ENCODE data around the gene PCGF1. TPM values are rescaled to one million over a fixed set of nuclear protein-coding genes. Genes with fewer than 3 reads are reported as not detected.
A peak's percentile ranks its signal among the peaks of the same experiment; 100 is the strongest.

PCGF1 gene
- total RNA-seq, 3 donors from 2014 or later (not counting 1 experiment from before 2014, with no cell fraction given): 22.9 to 35.9 (median 33.2) TPM

DNA sequence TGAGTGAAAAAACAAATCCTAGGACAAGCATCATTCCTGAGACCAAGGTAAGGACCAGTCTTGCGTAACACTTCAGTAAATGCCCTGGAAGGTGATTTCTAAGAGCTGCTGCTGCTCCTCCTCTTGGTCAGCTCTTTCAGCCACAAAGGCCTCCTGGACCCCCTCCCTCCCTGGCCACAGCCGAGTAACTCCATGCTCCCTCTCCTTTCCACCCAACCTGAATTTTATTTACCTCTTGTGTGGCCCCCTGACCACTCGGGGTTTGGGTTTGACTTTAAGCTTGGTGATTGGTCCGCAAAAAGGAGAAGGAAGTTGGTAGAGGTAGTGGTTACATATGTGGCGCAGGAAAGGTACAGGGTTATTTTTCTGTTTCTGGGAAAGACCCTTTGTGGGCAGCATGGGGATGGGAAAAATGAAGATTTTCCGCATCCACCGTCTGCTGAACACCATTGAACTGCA is 31.4 kb upstream of the PCGF1 start:
- ATAC-seq: no peak
- Mint-ChIP-seq H3K4me3 (no peak overlapping the region), H3K27me3 (ENCODE audit: low read depth in 2 of 2) (peaks cover 26 to 40% of the 10 kb centered on the region in 2 donors), H3K4me1 (no peaks in the 10 kb centered on the region), H3K36me3 (no peaks in the 10 kb centered on the region), H3K9me3 (no peaks in the 10 kb centered on the region), H3K27ac (no peak overlapping the region)
- Histone ChIP-seq H3K4me1 (ENCODE audit: control insufficient read depth, insufficient read depth, low read length) (peaks cover 8% of the 10 kb centered on the region), H3K36me3 (ENCODE audit: control insufficient read depth, insufficient read depth, low read length) (no peaks in the 10 kb centered on the region), H3K4me3 (ENCODE audit: low read length) (no peak overlapping the region), H3K27me3 (ENCODE audit: control insufficient read depth, insufficient read depth, low read length) (no peaks in the 10 kb centered on the region), H3K9me3 (ENCODE audit: control insufficient read depth, insufficient read depth, low read length) (no peaks in the 10 kb centered on the region), H3K27ac (ENCODE audit: low read length) (no peak overlapping the region)
- intact Hi-C loops (cut with micrococcal nuclease): no loop called here
- 10% methylated on average over 7 of the region's 7 CpGs for WGBS (ENCODE audit: insufficient coverage)
- TF ChIP-seq, protein P1, sequence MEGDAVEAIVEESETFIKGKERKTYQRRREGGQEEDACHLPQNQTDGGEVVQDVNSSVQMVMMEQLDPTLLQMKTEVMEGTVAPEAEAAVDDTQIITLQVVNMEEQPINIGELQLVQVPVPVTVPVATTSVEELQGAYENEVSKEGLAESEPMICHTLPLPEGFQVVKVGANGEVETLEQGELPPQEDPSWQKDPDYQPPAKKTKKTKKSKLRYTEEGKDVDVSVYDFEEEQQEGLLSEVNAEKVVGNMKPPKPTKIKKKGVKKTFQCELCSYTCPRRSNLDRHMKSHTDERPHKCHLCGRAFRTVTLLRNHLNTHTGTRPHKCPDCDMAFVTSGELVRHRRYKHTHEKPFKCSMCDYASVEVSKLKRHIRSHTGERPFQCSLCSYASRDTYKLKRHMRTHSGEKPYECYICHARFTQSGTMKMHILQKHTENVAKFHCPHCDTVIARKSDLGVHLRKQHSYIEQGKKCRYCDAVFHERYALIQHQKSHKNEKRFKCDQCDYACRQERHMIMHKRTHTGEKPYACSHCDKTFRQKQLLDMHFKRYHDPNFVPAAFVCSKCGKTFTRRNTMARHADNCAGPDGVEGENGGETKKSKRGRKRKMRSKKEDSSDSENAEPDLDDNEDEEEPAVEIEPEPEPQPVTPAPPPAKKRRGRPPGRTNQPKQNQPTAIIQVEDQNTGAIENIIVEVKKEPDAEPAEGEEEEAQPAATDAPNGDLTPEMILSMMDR (IDR thresholded peaks at IDR 0.05): no peak
- DNase-seq: no peak

DNA sequence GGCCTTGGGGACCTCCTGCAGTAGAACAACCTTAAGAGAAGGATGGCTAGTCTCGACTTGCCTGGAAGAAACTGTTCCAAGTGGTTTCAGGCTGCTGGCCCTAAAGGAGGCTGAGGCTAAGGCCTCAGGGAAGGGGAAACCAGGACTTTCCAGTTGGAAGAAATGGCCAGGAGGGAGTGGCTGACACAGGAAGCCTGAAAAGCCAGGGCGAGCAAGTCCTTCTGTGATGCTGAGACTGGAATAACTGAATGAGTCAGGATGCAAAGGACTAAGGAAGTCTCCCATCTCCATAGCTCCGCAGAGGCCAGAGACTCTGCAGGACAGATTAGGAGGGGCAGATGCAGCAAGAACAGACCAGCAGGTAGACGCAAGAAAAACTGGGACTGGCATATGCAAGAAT is 29.6 kb upstream of the PCGF1 start:
- Mint-ChIP-seq H3K36me3 (no peaks in the 10 kb centered on the region), H3K4me1 (peaks cover 3 to 4% of the 10 kb centered on the region in 2 donors), H3K9me3 (no peaks in the 10 kb centered on the region), H3K27me3 (ENCODE audit: low read depth in 2 of 2) (peaks cover 21 to 28% of the 10 kb centered on the region in 2 donors), H3K27ac (no peak overlapping the region), H3K4me3 (no peak overlapping the region)
- H3K4me1 ChIP-seq (ENCODE audit: control insufficient read depth, insufficient read depth, low read length): peaks cover 8% of the 10 kb centered on the region
- no peaks in the 10 kb centered on the region for H3K9me3 ChIP-seq (ENCODE audit: control insufficient read depth, insufficient read depth, low read length)
- no peaks in the 10 kb centered on the region for H3K27me3 ChIP-seq (ENCODE audit: control insufficient read depth, insufficient read depth, low read length)
- 89% methylated on average over 4 of the region's 4 CpGs for WGBS (ENCODE audit: insufficient coverage)
- TF ChIP-seq, protein P1 (IDR thresholded peaks at IDR 0.05): no peak
- no peak overlapping the region for H3K4me3 ChIP-seq (ENCODE audit: low read length)
- peaks cover 13% of the 10 kb centered on the region for H3K36me3 ChIP-seq (ENCODE audit: control insufficient read depth, insufficient read depth, low read length)
- no peak for ATAC-seq
- no peak overlapping the region for H3K27ac ChIP-seq (ENCODE audit: low read length)
- intact Hi-C loops (cut with micrococcal nuclease): no loop called here
- no peak for DNase-seq

DNA sequence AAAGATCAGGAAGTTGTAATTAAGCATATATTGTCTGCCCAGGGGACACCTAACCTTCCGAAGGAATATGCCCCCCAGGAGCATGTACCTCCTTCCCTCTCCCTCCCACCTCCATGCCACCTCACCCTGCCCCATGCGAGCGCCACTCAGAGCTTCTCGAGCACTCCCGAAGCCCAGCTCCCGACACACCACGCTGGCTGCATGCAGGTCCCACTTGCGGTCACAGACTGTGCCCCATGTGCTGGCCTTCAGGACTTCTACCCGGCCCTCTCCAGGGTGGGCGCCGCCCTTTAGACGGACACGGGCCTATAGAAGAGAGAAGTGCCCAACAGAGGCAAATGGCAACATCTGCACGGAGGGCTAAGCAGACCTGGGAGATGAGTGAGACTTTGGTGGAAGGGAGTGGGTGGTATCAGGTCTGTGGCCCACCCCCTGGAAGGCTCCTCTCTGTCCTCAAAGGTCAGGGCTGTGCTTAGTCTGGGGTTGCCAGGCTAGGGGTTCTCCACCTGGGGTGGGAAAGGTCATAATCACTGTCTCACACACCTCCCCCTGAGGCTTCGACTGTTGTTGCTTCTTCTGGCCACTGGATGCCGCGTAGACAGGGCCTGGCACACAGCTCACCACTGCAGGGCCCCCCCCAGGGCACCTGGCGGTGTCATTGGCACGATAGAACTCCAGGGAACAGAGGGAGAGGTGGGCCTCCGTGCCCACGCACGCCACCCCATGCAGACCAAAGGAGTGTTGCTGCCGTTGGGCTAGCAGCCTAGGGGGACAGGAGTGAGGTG is 28.9 kb upstream of the PCGF1 start:
- peak in 1 of 3 donors; percentile 19 for ATAC-seq

More for the DNA sequence above, 28.9 kb upstream of the PCGF1 start:
- Histone ChIP-seq H3K27me3 (ENCODE audit: control insufficient read depth, insufficient read depth, low read length) (no peaks in the 10 kb centered on the region), H3K27ac (ENCODE audit: low read length) (no peak overlapping the region), H3K9me3 (ENCODE audit: control insufficient read depth, insufficient read depth, low read length) (no peaks in the 10 kb centered on the region), H3K4me3 (ENCODE audit: low read length) (no peak overlapping the region), H3K4me1 (ENCODE audit: control insufficient read depth, insufficient read depth, low read length) (peaks cover 12% of the 10 kb centered on the region), H3K36me3 (ENCODE audit: control insufficient read depth, insufficient read depth, low read length) (peaks cover 13% of the 10 kb centered on the region)
- no peaks in the 10 kb centered on the region for H3K36me3 Mint-ChIP-seq
- TF ChIP-seq, protein P1 (IDR thresholded peaks at IDR 0.05): no peak
- no peak for DNase-seq
- intact Hi-C loops (cut with micrococcal nuclease): no loop called here
- no peak overlapping the region for H3K4me3 Mint-ChIP-seq
- peaks cover 7 to 11% of the 10 kb centered on the region in 2 donors for H3K4me1 Mint-ChIP-seq
- 87% methylated on average over 23 of the region's 23 CpGs for WGBS (ENCODE audit: insufficient coverage)
- H3K9me3 Mint-ChIP-seq: no peaks in the 10 kb centered on the region
- no peak overlapping the region for H3K27ac Mint-ChIP-seq
- H3K27me3 Mint-ChIP-seq (ENCODE audit: low read depth in 2 of 2): peaks cover 21 to 26% of the 10 kb centered on the region in 2 donors

Measured in natural killer cell (primary cell).